ENCODE measurements around the gene CDC42EP1.
"Not testable (repeated sequence)": the region's sequence is repeated elsewhere in the genome, so short reads cannot be mapped to it uniquely, and the experiment has no call there.

CDC42EP1 gene

DNA sequence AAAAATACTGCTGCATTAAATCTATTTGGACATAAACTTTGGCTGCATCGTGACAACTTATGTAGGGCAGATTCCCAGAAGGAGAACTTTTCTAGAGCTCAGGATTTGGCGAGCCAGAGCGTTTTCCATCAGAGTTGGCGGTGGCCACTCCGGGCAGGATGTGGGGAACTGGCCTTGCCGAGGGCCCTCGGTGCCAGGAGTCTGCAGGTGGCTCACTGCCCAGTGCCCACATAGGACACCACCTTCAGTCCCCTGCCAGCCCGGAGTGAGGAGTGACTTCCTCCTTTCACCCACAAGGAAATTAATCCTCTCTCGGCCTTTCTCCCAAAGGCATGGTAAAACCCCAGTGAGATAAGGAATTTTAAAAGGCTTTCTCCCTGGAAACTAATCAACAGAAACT is 21.2 kb downstream of the CDC42EP1 start:
- DNase-seq (ENCODE audit: low read depth), result no peak

- no peak for DNase-seq (ENCODE audit: low read depth)
These were observed 22.2 kb downstream of the CDC42EP1 start for GRCh38 chr22:37582526-37582925.

DNA sequence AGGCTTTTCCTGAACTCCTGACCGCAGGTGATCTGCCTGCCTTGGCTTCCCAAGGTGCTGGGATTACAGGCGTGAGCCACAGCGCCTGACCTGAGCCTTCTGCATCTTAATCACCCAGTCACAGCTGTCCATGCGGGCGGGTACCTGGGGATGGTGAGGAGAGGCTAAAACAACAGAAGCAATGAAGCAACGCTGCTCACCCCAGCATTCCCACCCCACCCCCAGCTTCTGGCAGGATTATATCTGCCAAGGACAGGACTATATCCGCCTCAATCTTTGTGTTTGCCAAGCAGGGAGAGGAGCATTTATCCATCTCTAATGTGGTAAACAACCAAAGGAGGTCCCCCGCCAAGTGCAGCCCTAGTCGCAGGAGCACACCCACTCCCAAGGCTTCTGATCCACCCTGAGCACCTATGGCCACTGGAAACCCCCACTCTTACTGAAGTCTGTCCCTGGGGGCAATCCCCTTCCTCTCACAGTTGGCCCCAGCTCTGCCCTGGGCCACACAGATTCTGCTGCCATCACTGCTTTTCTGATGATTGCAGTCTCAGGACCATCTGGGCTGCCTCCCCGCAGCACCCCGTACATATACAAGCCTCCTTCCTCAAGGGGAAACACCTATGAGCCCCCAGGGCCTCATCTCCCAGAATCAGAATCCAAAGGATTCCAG is 28.4 kb downstream of the CDC42EP1 start:
- no peak for DNase-seq (ENCODE audit: low read depth)

GRCh38 chr22:37589636-37590035 is 29.4 kb downstream of the CDC42EP1 start:
- DNase-seq (ENCODE audit: low read depth), result no peak

DNA sequence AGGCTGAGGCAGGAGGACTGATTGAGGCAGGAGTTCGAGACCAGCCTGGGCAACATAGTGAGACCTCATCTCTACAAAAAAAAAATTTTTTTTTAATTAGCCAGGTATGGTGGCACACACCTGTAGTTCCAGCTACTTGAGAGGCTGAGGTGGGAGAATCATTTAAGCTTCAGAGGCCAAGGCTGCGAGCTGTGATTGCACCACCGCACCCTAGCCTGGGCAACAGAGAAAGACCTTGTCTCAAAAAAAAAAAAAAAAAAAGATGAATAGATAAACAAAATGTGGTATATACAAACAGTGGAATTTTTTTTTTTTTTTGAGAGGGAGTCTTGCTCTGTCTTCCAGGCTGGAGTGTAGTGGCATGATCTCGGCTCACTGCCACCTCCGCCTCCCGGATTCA is 30.8 kb downstream of the CDC42EP1 start:
- not testable (repeated sequence) for DNase-seq (ENCODE audit: low read depth)

DNA sequence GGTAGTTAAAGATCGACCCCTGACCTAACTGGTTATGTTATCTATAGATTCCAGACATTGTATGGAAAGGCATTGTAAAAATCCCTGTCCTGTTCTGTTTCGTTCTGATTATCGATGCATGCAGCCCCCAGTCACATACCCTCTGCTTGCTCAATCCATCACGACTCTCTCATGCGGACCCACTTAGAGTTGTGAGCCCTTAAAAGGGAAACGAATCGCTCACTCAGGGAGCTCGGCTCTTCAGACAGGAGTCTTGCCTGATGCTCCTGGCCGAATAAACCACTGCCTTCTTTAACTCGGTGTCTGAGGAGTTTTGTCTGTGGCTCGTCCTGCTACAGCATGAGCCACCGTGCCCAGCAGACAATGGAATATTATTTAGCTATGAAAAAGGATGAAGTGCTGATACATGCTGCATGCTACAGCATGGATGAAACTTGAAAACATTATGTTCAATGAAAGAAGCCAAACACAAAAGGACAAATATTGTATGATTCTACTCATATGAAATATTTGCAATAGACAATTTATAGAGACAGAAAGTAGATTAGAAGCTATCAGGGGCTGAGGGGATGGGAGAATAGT is 31.6 kb downstream of the CDC42EP1 start:
- no peak for DNase-seq (ENCODE audit: low read depth)

GRCh38 chr22:37594237-37594636 is 34.0 kb downstream of the CDC42EP1 start:
- DNase-seq (ENCODE audit: low read depth), result no peak

DNA sequence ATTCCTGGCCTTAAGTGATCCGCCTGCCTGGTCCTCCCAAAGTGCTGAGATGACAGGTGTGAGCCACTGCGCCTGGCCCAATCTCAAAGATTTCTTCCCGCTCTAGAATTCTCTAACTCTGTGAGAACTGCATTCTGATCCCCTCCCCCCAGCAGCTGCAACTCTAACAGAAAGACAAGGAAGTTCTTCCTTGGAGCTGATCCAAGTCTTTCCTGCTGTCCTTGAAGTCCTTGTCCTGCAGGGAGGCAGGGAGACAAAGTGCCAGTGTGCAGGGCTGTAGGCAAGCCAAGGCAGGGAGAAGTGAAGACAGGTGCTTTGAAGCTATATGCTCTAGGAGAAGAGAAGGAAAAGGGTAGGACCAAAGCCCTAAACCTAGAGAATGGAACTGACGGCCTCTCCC is 38.9 kb downstream of the CDC42EP1 start:
- DNase-seq (ENCODE audit: low read depth), result no peak

DNA sequence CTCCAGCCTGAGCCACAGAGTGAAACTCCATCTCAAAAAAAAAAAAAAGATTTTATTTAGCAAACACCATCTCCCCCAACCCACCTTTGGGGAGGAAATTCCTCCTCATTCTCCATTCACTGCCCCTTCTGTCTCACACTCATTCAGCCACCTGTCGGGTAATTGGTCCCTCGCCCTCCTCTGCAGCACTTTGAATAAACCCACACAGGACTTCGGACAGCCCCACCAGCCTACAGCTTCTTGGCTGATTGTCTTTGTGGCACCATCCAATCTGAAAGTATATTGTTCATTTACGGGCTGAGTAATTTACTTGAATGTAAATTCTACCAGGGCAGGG is 40.9 kb downstream of the CDC42EP1 start:
- DNase-seq (ENCODE audit: low read depth), result no peak

DNA sequence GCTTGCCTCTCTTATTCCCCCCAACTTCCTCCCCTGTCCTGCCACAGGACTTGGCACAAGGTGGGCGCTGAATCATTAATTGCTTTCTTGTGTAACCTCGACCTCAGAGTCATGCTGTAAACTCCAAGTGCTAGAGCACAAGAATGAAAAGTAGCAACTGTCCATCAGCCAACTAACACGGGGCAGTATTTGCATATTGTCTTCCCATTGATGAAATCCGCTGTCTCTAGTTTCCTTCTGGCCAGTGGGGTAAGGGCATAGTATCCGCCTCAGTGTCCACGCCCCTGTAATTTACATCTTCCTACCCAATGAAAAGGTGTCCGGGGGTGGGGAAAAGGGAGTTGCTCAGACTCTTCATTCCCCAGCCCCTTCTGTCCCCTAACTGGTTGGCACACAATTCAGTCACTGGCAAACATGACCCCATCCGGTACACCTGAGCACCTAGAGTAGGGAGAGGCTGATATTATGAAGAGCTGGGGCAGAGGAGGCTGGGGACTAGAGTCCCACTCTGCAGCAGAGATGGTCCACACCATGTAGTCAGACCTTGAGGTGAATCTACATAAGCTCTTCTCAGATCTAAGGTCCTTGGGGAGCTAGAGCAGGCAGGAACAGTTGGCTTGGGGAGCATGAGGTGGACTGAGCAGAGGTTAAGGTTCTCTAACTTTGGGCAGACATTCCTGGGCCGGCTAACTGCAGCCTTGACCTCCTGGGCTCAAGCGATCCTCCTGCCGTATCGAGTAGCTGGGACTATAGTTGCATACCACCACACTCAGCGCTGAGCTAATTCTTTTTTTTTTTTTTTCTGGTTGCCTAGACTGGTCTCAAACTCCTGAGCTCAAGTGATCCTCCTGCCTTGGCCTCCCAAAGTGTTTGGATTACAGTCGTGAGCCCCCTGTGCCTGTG is 41.5 kb downstream of the CDC42EP1 start:
- DNase-seq (ENCODE audit: low read depth), result peak; percentile 31

DNA sequence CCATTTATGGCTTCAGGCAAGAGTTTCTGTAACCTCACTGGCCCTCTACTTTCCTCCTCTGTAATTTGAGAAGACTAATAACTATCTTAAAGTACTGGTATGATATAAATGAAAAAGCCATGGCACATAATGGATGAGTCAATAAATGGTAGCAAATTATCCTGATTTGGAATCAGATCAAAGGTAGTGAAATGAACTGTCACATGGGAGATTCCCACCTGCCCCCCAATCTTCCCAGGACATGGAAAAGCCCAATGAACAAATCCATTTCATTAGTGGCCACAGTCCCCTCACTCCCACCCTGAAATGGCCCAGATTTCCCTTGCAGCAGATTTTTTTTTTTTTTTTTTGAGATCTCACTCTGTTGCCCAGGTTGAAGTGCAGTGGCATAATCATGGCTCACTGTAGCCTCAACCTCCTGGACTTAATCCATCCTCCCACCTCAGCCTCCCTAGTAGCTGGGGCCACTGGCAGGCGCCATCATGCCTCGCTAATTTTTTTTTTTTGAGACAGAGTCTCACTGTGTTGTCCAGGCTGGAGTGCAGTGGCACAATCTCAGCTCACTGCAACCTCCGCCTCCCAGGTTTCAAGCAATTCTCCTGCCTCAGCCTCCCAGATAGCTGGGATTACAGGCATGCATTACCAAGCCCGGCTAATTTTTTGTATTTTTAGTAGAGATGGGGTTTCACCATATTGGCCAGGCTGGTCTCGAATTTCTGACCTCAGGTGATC is 42.4 kb downstream of the CDC42EP1 start:
- not testable (repeated sequence) for DNase-seq (ENCODE audit: low read depth)

GRCh38 chr22:37604074-37604473 is 43.8 kb downstream of the CDC42EP1 start:
- DNase-seq (ENCODE audit: low read depth), result no peak

DNA sequence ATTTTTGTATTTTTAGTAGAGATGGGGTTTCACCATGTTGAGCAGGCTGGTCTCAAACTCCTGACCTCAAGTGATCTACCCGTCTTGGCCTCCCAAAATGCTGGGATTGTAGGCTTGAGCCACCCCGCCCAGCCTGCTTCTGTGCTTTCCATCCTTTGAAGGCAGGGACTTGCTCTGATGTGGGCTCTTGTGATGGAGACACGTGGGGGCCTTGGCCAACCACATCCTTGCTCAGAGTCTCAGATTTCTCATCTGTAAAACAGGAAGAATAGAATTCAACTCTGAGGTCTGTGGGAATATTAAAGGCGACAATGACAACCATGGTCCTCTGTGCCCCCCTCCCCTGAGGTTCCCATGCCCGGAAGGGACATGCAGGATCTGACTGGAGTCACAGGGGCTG is 44.6 kb downstream of the CDC42EP1 start:
- DNase-seq (ENCODE audit: low read depth), result no peak

GRCh38 chr22:37607010-37607934 is 47.0 kb downstream of the CDC42EP1 start:
- peak; percentile 26 for DNase-seq (ENCODE audit: low read depth)

DNA sequence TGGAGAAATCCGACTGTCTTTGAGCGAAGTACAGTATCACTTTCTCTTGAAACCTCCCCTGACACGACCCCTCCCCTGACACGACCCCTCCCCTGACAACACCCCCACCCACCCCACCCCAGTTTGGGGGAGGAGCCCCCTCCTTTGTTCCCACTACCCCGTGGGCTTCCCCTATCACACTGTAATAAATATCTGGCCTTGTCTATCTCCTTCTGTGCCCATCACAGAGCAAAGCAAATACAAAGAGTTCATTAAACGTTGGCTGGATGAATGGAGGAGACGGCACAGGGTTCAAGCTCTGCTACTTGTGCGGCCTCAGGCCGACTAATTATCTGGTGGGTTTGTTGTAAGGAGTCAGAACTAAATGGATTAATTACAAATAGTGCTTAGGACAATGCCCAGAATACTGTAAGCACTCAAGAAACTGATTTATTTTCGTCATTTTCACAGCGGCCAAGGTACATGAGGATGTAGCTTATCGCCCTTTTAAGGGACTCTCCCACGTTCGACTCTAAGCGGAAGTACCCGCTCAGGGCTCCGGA is 47.7 kb downstream of the CDC42EP1 start:
- no peak for DNase-seq (ENCODE audit: low read depth)

- DNase-seq (ENCODE audit: low read depth), result peak; percentile 91
These were observed 48.4 kb downstream of the CDC42EP1 start, which contains the start of gene GGA1 for GRCh38 chr22:37608477-37609239. Gene GGA1, plus strand, starts transcription at chr22:37608834. Its CDS starts 27 bp downstream, at chr22:37608861.

- DNase-seq (ENCODE audit: low read depth), result no peak
These were observed 49.2 kb downstream of the CDC42EP1 start for GRCh38 chr22:37609240-37610152.

DNA sequence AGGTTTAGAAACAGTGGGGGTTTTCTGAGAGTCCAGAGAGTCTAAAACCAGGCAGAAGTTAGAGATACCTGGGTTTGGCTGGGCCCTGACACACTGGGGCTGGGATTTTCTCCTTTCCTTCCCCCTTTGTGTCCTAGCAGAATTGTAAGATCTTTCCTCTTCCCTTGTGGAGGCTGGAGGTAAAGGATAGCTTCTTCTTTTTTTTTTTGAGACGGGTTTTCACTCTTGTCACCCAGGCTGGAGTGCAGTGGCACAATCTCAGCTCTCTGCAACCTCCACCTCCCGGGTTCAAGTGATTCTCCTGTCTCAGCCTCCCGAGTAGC is 49.8 kb downstream of the CDC42EP1 start:
- DNase-seq (ENCODE audit: low read depth), result not testable (repeated sequence)

DNA sequence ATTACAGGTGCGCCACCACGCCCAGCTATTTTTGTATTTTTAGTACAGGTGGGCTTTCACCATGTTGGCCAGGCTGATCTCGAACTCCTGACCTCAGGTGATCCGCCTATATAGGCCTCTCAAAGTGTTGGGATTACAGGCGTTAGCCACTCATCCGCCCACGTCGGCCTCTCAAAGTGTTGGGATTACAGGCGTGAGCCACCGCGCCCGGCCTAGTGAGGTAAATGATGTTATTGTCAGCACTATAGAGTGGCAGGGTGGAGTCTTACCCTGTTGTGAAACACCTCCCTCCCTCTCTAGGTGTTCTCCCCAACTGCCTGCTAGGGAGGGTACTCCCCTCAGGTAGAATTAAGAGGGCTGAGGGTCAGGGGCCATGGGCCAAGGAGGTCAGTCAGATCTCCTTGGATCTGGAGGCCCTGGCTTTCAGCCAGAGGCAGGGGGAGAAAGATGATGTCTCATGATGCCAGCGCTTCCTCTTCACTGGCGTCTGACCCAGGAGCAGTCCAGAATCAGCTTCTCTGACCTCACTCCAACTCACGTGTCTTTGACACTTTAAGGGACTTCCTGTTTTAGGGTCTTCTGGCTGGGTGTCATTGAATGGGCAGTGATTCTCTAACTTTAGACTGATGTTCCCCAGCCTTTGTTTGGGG is 50.3 kb downstream of the CDC42EP1 start:
- DNase-seq (ENCODE audit: low read depth), result no peak

Measured in stromal cell of bone marrow (primary cell).